Stimulated activated CD4-positive, alpha-beta T cell treated with anti-CD3 and anti-CD28 coated beads, Interleukin-2, amount 100 ng/mL, for 24 hours (primary cell): Measurements from ENCODE around the gene HOXA3.

ENCODE experiments used
- DNase-seq, 2 donors: peaks; one replicate each; pipeline ENCODE4 v3.0.0-alpha.2; 2020

The HOXA3 gene

GRCh38 chr7:27189295-27189996, 37.1 kb upstream of the HOXA3 start:
- DNase-seq: no peak

GRCh38 chr7:27188386-27189294, 36.3 kb upstream of the HOXA3 start:
- DNase-seq: no peak

- no peak for DNase-seq
Measured at GRCh38 chr7:27187475-27188385, 35.3 kb upstream of the HOXA3 start.

GRCh38 chr7:27186668-27187474, 34.5 kb upstream of the HOXA3 start:
- DNase-seq: no peak

- DNase-seq: no peak
Measured at GRCh38 chr7:27185854-27186667, 33.7 kb upstream of the HOXA3 start.

- DNase-seq: no peak
Measured at GRCh38 chr7:27185013-27185853, 32.9 kb upstream of the HOXA3 start, which contains the start of gene HOXA11. HOXA11 (minus strand) TSS chr7:27185232; CDS start chr7:27185144, 88 bp downstream.

GRCh38 chr7:27184337-27185012, 32.1 kb upstream of the HOXA3 start:
- DNase-seq: no peak

GRCh38 chr7:27183682-27184336, 31.4 kb upstream of the HOXA3 start:
- DNase-seq: no peak

- no peak for DNase-seq
Measured at GRCh38 chr7:27182861-27183681, 30.7 kb upstream of the HOXA3 start.

GRCh38 chr7:27182285-27182841, 30.0 kb upstream of the HOXA3 start:
- DNase-seq: no peak

GRCh38 chr7:27181795-27182275, 29.5 kb upstream of the HOXA3 start:
- no peak for DNase-seq

GRCh38 chr7:27180431-27181420, 28.3 kb upstream of the HOXA3 start:
- DNase-seq: no peak

GRCh38 chr7:27179503-27180430, 27.4 kb upstream of the HOXA3 start:
- DNase-seq: peak; percentile 74 to 76

- no peak for DNase-seq
Measured at GRCh38 chr7:27179030-27179429, 26.6 kb upstream of the HOXA3 start.

- DNase-seq: no peak
Measured at GRCh38 chr7:27178366-27178765, 26.0 kb upstream of the HOXA3 start.
